A549 (cell line): ENCODE data around the gene FAM131C. TPM values are rescaled to one million over a fixed set of nuclear protein-coding genes. Genes with fewer than 3 reads are reported as not detected.
A peak's percentile ranks its signal among the peaks of the same experiment; 100 is the strongest.

Source experiments
- ATAC-seq, 2 experiments: fragments of 200-7000 bp in 1 of 2; fragments of >200 bp in 1 of 2; cut with Nextera tagmentation in 1 of 2; cut with Tn5 transposase in 1 of 2; 3 replicates each; pipeline versions ENCODE4 v1.8.0 to v1.9.1; 2018 to 2020; ENCODE audit warnings: mild to moderate bottlenecking in 1 of 2, moderate library complexity in 1 of 2
- CTCF ChIA-PET: fragments of 300-600 bp; sonication (Branson Sonifier 250); formaldehyde crosslinking; extraction: SDS; loops from one replicate; lab custom pipeline; 2021; ENCODE audit warnings: antibody characterized with exemption, inconsistent platforms; lab: Yijun Ruan, JAX
- POLR2A ChIA-PET: fragments of 350-600 bp; formaldehyde crosslinking; extraction: SDS; loops from one replicate; lab custom pipeline; 2021; ENCODE audit warnings: antibody characterized with exemption, inconsistent platforms; lab: Yijun Ruan, JAX
- DNase-seq, 2 experiments: peaks; one replicate each; pipeline versions ENCODE4 v3.0.0 to v3.0.0-alpha.2; 2011 to 2016; ENCODE audit warnings: low read depth in 1 of 2, low spot score in 1 of 2
- FAIRE-seq: peaks from 2 replicates; lab custom pipeline; 2011; peaks lifted over from hg19 to GRCh38; lab: Jason Lieb, UNC
- H3K27ac ChIP-seq, 2 experiments: fragments of >200 bp; sonication (Bioruptor Twin); formaldehyde crosslinking; 3 replicates each; pipeline ENCODE4 v1.5.1; 2016 to 2017
- H3K4me1 ChIP-seq: fragments of >200 bp; sonication (Bioruptor Twin); formaldehyde crosslinking; 3 replicates; pipeline ENCODE4 v1.6.1; 2016
- H3K4me2 ChIP-seq: fragments of >200 bp; sonication (Bioruptor Twin); formaldehyde crosslinking; 3 replicates; pipeline ENCODE4 v1.6.1; 2016
- H3K4me3 ChIP-seq: fragments of >200 bp; sonication (Bioruptor Twin); formaldehyde crosslinking; 3 replicates; pipeline ENCODE4 v1.5.1; 2016
- H3K9me3 ChIP-seq: fragments of >200 bp; sonication (Bioruptor Twin); formaldehyde crosslinking; 3 replicates; pipeline ENCODE4 v1.6.1; 2016
- CBX2 ChIP-seq: fragments of 200-600 bp; sonication (generic); IDR thresholded peaks from 2 replicates; pipeline ENCODE4 v1.6.1; 2016; ENCODE audit warnings: low read depth, mild to moderate bottlenecking, borderline replicate concordance
- CHD2 ChIP-seq: fragments of 150-350 bp; IDR thresholded peaks from 2 replicates; pipeline ENCODE4 v1.6.1; 2014; ENCODE audit warnings: low read length; ENCODE audit not compliant: partially characterized antibody
- CTCF ChIP-seq: fragments of >200 bp; sonication (Bioruptor Twin); formaldehyde crosslinking; IDR thresholded peaks from 3 replicates; pipeline ENCODE4 v1.5.1; 2016
- EHF ChIP-seq: fragments of 250-450 bp; sonication (Bioruptor Pico); IDR thresholded peaks from 2 replicates; pipeline ENCODE4 v1.5.0; 2020; ENCODE audit warnings: mild to moderate bottlenecking
- EHMT2 ChIP-seq: fragments of 200-600 bp; sonication (generic); IDR thresholded peaks from 2 replicates; pipeline ENCODE4 v1.6.1; 2016; ENCODE audit warnings: antibody characterized with exemption, low read depth, mild to moderate bottlenecking, moderate library complexity
- FOSB ChIP-seq: fragments of 250-450 bp; sonication (Bioruptor Pico); IDR thresholded peaks from 2 replicates; pipeline ENCODE4 v1.5.0; 2020; ENCODE audit warnings: mild to moderate bottlenecking, moderate library complexity
- GATA3 ChIP-seq: IDR thresholded peaks from 2 replicates; pipeline ENCODE4 v1.6.1; 2012; ENCODE audit warnings: borderline replicate concordance
- HES2 ChIP-seq: fragments of >200 bp; sonication (Bioruptor Twin); formaldehyde crosslinking; IDR thresholded peaks from 2 replicates; pipeline ENCODE4 v1.6.1; 2016
- HOXB5 ChIP-seq: fragments of 250-450 bp; sonication (Bioruptor Pico); IDR thresholded peaks from 2 replicates; pipeline ENCODE4 v1.5.0; 2020; ENCODE audit warnings: mild to moderate bottlenecking, moderate library complexity
- JUN ChIP-seq, 2 experiments: fragments of >200 bp; sonication (Bioruptor Twin); formaldehyde crosslinking; IDR thresholded peaks; 2 replicates in 1 of 2; 3 replicates in 1 of 2; pipeline ENCODE4 v1.6.1; 2016 to 2017
- KDM1A ChIP-seq: fragments of 200-600 bp; sonication (generic); IDR thresholded peaks from 2 replicates; pipeline ENCODE4 v1.6.1; 2016; ENCODE audit warnings: low read depth, mild to moderate bottlenecking
- KDM5A ChIP-seq: fragments of 200-600 bp; sonication (generic); IDR thresholded peaks from 2 replicates; pipeline ENCODE4 v1.6.1; 2016; ENCODE audit warnings: antibody characterized with exemption, mild to moderate bottlenecking
- MAFK ChIP-seq: fragments of 450-650 bp; IDR thresholded peaks from 2 replicates; pipeline ENCODE4 v1.6.1; 2014; ENCODE audit not compliant: partially characterized antibody
- MAZ ChIP-seq: fragments of 150-350 bp; IDR thresholded peaks from 2 replicates; pipeline ENCODE4 v1.6.1; 2014; ENCODE audit warnings: antibody characterized with exemption, low read depth, low read length, borderline replicate concordance
- PBX3 ChIP-seq: IDR thresholded peaks from 2 replicates; pipeline ENCODE4 v1.6.1; 2012
- POLR2AphosphoS2 ChIP-seq: conservative IDR thresholded peaks from 2 replicates; pipeline ENCODE4 v1.6.1; 2012; ENCODE audit warnings: low read length, improper control_type of control experiment, inconsistent platforms
- RARB ChIP-seq: fragments of 250-450 bp; sonication (Bioruptor Pico); IDR thresholded peaks from 2 replicates; pipeline ENCODE4 v1.8.0; 2021; ENCODE audit warnings: mild to moderate bottlenecking, moderate library complexity
- RCOR1 ChIP-seq: fragments of 150-350 bp; IDR thresholded peaks from 2 replicates; pipeline ENCODE4 v1.6.1; 2014; ENCODE audit warnings: antibody characterized with exemption, low read length, low read depth
- TFCP2L1 ChIP-seq: fragments of 250-450 bp; sonication (Bioruptor Pico); IDR thresholded peaks from 2 replicates; pipeline ENCODE4 v1.5.0; 2021; ENCODE audit warnings: mild to moderate bottlenecking
- TP53 ChIP-seq: fragments of 250-450 bp; sonication (Bioruptor Pico); IDR thresholded peaks from 2 replicates; pipeline ENCODE4 v1.5.0; 2021; ENCODE audit warnings: mild to moderate bottlenecking, moderate library complexity
- USF2 ChIP-seq: fragments of 450-650 bp; IDR thresholded peaks from 2 replicates; pipeline ENCODE4 v1.6.1; 2014; ENCODE audit warnings: antibody characterized with exemption
- WGBS: methylation state at CpG from one replicate; pipeline ENCODE4 v1.1.6; 2017; ENCODE audit errors: missing lambda C conversion rate; 5-methylcytosine and 5-hydroxymethylcytosine counted together
- polyA plus RNA-seq, 4 experiments: library from polyadenylated mRNA; depleted of rRNA in 3 of 4; stranded (reverse); fragments of >200 nt; fragmentation: RNase III in 1 of 4; extraction: RNeasy Plus Mini Kit Qiagen cat#74134 plus additional on column Dnase treatment in 1 of 4; gene quantifications; 2 replicates in 3 of 4; 3 replicates in 1 of 4; pipeline ENCODE4 v1.2.3, GENCODE V29; 2011 to 2017
- TF ChIP-seq, protein P1 (sequence below): fragments of 200-600 bp; sonication (generic); IDR thresholded peaks from 2 replicates; pipeline ENCODE4 v1.6.1; 2016; ENCODE audit warnings: antibody characterized with exemption, mild to moderate bottlenecking, moderate library complexity

FAM131C gene
- polyA plus RNA-seq, 2 of the 4 experiments (the other 2 are of a cell fraction), result 2.3 to 6.7 TPM

DNA sequence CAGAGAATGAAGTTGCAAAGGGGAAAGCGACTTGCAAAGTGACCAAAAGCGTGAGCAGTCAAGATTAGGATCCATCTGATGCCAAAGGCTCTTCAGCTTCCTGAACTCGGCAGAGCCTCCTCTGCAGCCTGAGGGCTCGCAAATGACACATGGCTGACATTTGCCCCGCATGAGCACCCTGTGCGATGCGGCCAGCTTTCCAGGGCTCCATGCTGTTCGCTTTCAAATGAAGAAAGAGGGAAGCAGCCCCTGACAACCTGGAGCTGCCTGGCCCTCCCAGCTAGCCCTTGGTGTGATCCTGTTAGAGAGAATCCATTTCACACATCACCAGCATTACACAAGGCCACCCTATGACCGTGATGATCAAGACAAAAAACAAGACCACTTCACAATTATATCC lies 20.2 kb upstream of the FAM131C start:
- Histone ChIP-seq H3K4me1 (0 out of 3 replicates have a peak, but pooled peaks cover 5% of the 10 kb centered on the region), H3K4me3 (no peak overlapping the region), H3K4me2 (no peak overlapping the region), H3K27ac (no peak overlapping the region), H3K9me3 (no peaks in the 10 kb centered on the region)
- 68% methylated on average over 9 of the region's 9 CpGs for WGBS
- FAIRE-seq (no peak), DNase-seq (no peak), ATAC-seq (0 out of 6 replicates have a peak, but pooled peaks of 1 of the 2 experiments have one; percentile 19)
- ChIA-PET POLR2A (no interaction called here), CTCF (interaction anchor here (0.6 to 3.2 kb wide), 8 partner anchors 10 to 364 kb away, joined by 3 to 23 read pairs (median 4); partner anchors contain the start of gene FAM131C)
- no peak for TF ChIP-seq PBX3
- TF ChIP-seq POLR2AphosphoS2, result no peak
- TF ChIP-seq RCOR1, result no peak
- TF ChIP-seq CHD2, result no peak
- TF ChIP-seq HOXB5, result no peak
- no peak for TF ChIP-seq KDM5A
- no peak for TF ChIP-seq USF2
- no peak for TF ChIP-seq EHF (CRISPR knock-in tag)
- no peak for TF ChIP-seq GATA3
- TF ChIP-seq, protein P1, sequence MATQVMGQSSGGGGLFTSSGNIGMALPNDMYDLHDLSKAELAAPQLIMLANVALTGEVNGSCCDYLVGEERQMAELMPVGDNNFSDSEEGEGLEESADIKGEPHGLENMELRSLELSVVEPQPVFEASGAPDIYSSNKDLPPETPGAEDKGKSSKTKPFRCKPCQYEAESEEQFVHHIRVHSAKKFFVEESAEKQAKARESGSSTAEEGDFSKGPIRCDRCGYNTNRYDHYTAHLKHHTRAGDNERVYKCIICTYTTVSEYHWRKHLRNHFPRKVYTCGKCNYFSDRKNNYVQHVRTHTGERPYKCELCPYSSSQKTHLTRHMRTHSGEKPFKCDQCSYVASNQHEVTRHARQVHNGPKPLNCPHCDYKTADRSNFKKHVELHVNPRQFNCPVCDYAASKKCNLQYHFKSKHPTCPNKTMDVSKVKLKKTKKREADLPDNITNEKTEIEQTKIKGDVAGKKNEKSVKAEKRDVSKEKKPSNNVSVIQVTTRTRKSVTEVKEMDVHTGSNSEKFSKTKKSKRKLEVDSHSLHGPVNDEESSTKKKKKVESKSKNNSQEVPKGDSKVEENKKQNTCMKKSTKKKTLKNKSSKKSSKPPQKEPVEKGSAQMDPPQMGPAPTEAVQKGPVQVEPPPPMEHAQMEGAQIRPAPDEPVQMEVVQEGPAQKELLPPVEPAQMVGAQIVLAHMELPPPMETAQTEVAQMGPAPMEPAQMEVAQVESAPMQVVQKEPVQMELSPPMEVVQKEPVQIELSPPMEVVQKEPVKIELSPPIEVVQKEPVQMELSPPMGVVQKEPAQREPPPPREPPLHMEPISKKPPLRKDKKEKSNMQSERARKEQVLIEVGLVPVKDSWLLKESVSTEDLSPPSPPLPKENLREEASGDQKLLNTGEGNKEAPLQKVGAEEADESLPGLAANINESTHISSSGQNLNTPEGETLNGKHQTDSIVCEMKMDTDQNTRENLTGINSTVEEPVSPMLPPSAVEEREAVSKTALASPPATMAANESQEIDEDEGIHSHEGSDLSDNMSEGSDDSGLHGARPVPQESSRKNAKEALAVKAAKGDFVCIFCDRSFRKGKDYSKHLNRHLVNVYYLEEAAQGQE, result no peak
- TF ChIP-seq MAZ, result no peak
- TF ChIP-seq KDM1A, result no peak
- no peak for TF ChIP-seq JUN (IDR thresholded peaks at IDR 0.05)

- Histone ChIP-seq H3K9me3 (no peaks in the 10 kb centered on the region), H3K27ac (no peak overlapping the region), H3K4me1 (0 out of 3 replicates have a peak, but pooled peaks cover 5% of the 10 kb centered on the region), H3K4me3 (no peak overlapping the region), H3K4me2 (no peak overlapping the region)
- ATAC-seq, result no peak
- CTCF ChIA-PET, result interaction anchor here (0.6 to 3.2 kb wide), 5 partner anchors 9 to 19 kb away, joined by 3 to 23 read pairs (median 6); partner anchors contain the start of gene FAM131C
- 91% methylated on average over 9 of the region's 9 CpGs for WGBS
- TF ChIP-seq CHD2, result no peak
- POLR2A ChIA-PET, result no interaction called here
- DNase-seq, result no peak
- FAIRE-seq, result no peak
Measured at GRCh38 chr1:16092923-16093511, 19.6 kb upstream of the FAM131C start.

GRCh38 chr1:16092097-16092922 lies 18.9 kb upstream of the FAM131C start:
- ATAC-seq, result no peak
- TF ChIP-seq KDM5A, result no peak
- no peak for TF ChIP-seq PBX3
- TF ChIP-seq CBX2, result no peak
- TF ChIP-seq EHMT2, result no peak
- no peak for TF ChIP-seq KDM1A
- no peak for TF ChIP-seq TP53 (CRISPR knock-in tag)
- no peak for TF ChIP-seq CTCF
- no peak for TF ChIP-seq MAFK
- no peak for TF ChIP-seq TFCP2L1 (CRISPR knock-in tag)
- TF ChIP-seq FOSB (CRISPR knock-in tag), result no peak
- no peak for TF ChIP-seq HOXB5
- no peak for TF ChIP-seq RARB (CRISPR knock-in tag)
- no peak for TF ChIP-seq POLR2AphosphoS2
- TF ChIP-seq HES2, result no peak

More at GRCh38 chr1:16092097-16092922, 18.9 kb upstream of the FAM131C start:
- FAIRE-seq (no peak), DNase-seq (no peak)
- Histone ChIP-seq H3K27ac (no peak overlapping the region), H3K4me2 (no peak overlapping the region), H3K4me1 (no peaks in the 10 kb centered on the region), H3K4me3 (no peak overlapping the region), H3K9me3 (no peaks in the 10 kb centered on the region)
- ChIA-PET POLR2A (no interaction called here), CTCF (interaction anchor here (0.6 to 3.2 kb wide), 4 partner anchors 10 to 18 kb away, joined by 3 to 23 read pairs (median 6); partner anchors contain the start of gene FAM131C)
- 77% methylated on average over 18 of the region's 18 CpGs for whole genome bisulfite sequencing
